ENCODE results near the gene SORL1.

Gene SORL1

GRCh38 chr11:121610706-121611105, 158.6 kb downstream of the SORL1 start:
- Histone ChIP-seq H4K20me1 (ENCODE audit: insufficient read depth, low read length) (no peaks in the 10 kb centered on the region), H3K9ac (ENCODE audit: low read depth, low read length) (no peak overlapping the region), H3K27ac (ENCODE audit: low read length) (no peak overlapping the region), H3K27me3 (ENCODE audit: insufficient read depth, low read length, poor library complexity) (no peaks in the 10 kb centered on the region), H3K4me1 (ENCODE audit: insufficient read depth, low read length) (no peaks in the 10 kb centered on the region), H3K36me3 (ENCODE audit: insufficient read depth, low read length) (peaks cover 94% of the 10 kb centered on the region), H3K4me2 (ENCODE audit: insufficient read depth, low read length) (no peak overlapping the region), H3K79me2 (ENCODE audit: insufficient read depth, low read length) (no peaks in the 10 kb centered on the region), H3K4me3 (ENCODE audit: low read depth in 1 of 2, low read length in 2 of 2) (no peak overlapping the region), H2AFZ (ENCODE audit: low read depth, low read length) (no peak overlapping the region), H3K9me3 (ENCODE audit: insufficient read depth, low read length, severe bottlenecking) (no peaks in the 10 kb centered on the region)
- TF ChIP-seq CTCF (IDR thresholded peaks at IDR 0.05; ENCODE audit: borderline replicate concordance, extremely low read depth, low read length, poor library complexity, severe bottlenecking) (no peak), EZH2 (IDR thresholded peaks at IDR 0.05; ENCODE audit: borderline replicate concordance, low read depth, low read length, severe bottlenecking) (no peak)
- no peak for ATAC-seq (ENCODE audit: insufficient read depth, low read depth)
- no peak for DNase-seq

- Histone ChIP-seq H3K4me1 (ENCODE audit: insufficient read depth, low read length) (no peaks in the 10 kb centered on the region), H3K27ac (ENCODE audit: low read length) (no peak overlapping the region), H3K9me3 (ENCODE audit: insufficient read depth, low read length, severe bottlenecking) (no peaks in the 10 kb centered on the region), H3K4me3 (ENCODE audit: low read depth in 1 of 2, low read length in 2 of 2) (no peak overlapping the region), H3K27me3 (ENCODE audit: insufficient read depth, low read length, poor library complexity) (no peaks in the 10 kb centered on the region), H4K20me1 (ENCODE audit: insufficient read depth, low read length) (no peaks in the 10 kb centered on the region), H3K4me2 (ENCODE audit: insufficient read depth, low read length) (no peak overlapping the region), H3K79me2 (ENCODE audit: insufficient read depth, low read length) (no peaks in the 10 kb centered on the region), H3K9ac (ENCODE audit: low read depth, low read length) (no peak overlapping the region), H3K36me3 (ENCODE audit: insufficient read depth, low read length) (peaks cover 94% of the 10 kb centered on the region), H2AFZ (ENCODE audit: low read depth, low read length) (no peak overlapping the region)
- TF ChIP-seq CTCF (IDR thresholded peaks at IDR 0.05; ENCODE audit: borderline replicate concordance, extremely low read depth, low read length, poor library complexity, severe bottlenecking) = no peak
- TF ChIP-seq EZH2 (IDR thresholded peaks at IDR 0.05; ENCODE audit: borderline replicate concordance, low read depth, low read length, severe bottlenecking) = no peak
- DNase-seq (no peak), ATAC-seq (ENCODE audit: insufficient read depth, low read depth) (no peak)
Observed at GRCh38 chr11:121611242-121611641, 159.1 kb downstream of the SORL1 start.

- peaks cover 92% of the 10 kb centered on the region for H3K36me3 ChIP-seq (ENCODE audit: insufficient read depth, low read length)
- DNase-seq = no peak
Observed at GRCh38 chr11:121613724-121614123, 161.6 kb downstream of the SORL1 start.

More at GRCh38 chr11:121613724-121614123, 161.6 kb downstream of the SORL1 start:
- TF ChIP-seq EZH2 (IDR thresholded peaks at IDR 0.05; ENCODE audit: borderline replicate concordance, low read depth, low read length, severe bottlenecking) (no peak), CTCF (IDR thresholded peaks at IDR 0.05; ENCODE audit: borderline replicate concordance, extremely low read depth, low read length, poor library complexity, severe bottlenecking) (no peak)
- H3K4me2 ChIP-seq (ENCODE audit: insufficient read depth, low read length) = no peak overlapping the region
- no peaks in the 10 kb centered on the region for H4K20me1 ChIP-seq (ENCODE audit: insufficient read depth, low read length)
- no peak overlapping the region for H2AFZ ChIP-seq (ENCODE audit: low read depth, low read length)
- H3K27ac ChIP-seq (ENCODE audit: low read length) = no peak overlapping the region
- no peak overlapping the region for H3K4me3 ChIP-seq (ENCODE audit: low read depth in 1 of 2, low read length in 2 of 2)
- no peak for ATAC-seq (ENCODE audit: insufficient read depth, low read depth)
- H3K4me1 ChIP-seq (ENCODE audit: insufficient read depth, low read length) = no peaks in the 10 kb centered on the region
- H3K79me2 ChIP-seq (ENCODE audit: insufficient read depth, low read length) = no peaks in the 10 kb centered on the region
- no peaks in the 10 kb centered on the region for H3K9me3 ChIP-seq (ENCODE audit: insufficient read depth, low read length, severe bottlenecking)
- H3K27me3 ChIP-seq (ENCODE audit: insufficient read depth, low read length, poor library complexity) = no peaks in the 10 kb centered on the region
- H3K9ac ChIP-seq (ENCODE audit: low read depth, low read length) = no peak overlapping the region
